ENCODE measurements around the gene C1orf174. TPM values are rescaled to one million over a fixed set of nuclear protein-coding genes. Genes with fewer than 3 reads are reported as not detected.

C1orf174 gene
- total and polyA plus RNA-seq, 11 donors: 7.9 to 16.4 (median 11.3) TPM

DNA sequence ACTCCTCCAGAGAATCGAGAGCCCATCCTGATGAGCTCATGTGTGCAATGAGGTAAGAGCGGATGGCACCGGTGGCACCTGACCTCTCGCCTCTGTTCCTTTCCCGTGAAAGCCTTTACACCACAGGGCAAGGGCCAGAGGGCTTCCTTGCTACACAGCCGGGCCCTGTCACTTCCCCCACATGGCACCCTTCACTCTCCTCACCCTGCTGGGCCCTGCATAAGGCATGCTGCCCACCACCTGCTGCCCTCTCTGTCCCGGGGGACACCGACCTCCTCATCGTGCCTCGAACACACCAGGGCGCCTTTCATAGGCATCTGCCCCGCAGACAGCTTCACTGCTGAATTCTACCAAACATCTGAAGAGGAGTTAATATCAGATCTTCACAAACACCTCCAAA lies 45.1 kb upstream of the C1orf174 start:
- 74 to 81% (median 74%) methylated on average over 11 to 12 of the region's 12 CpGs for whole genome bisulfite sequencing, 4 donors
- H3K27ac ChIP-seq: no peak overlapping the region
- H3K36me3 ChIP-seq: no peaks in the 10 kb centered on the region
- H3K27me3 ChIP-seq: peaks cover 0 to 59% (median 9%) of the 10 kb centered on the region in 9 donors
- no peak for ATAC-seq
- peaks cover 0 to 5% (median 0%) of the 10 kb centered on the region in 12 donors for H3K9me3 ChIP-seq
- no peak overlapping the region for H3K4me3 ChIP-seq
- no peaks in the 10 kb centered on the region for H3K4me1 ChIP-seq
- no peak for TF ChIP-seq CTCF (IDR thresholded peaks at IDR 0.05)
- no peak for TF ChIP-seq POLR2A (IDR thresholded peaks at IDR 0.05)
- intact Hi-C loops (cut with DNase I): no loop called here
- no peak for DNase-seq

- no peak overlapping the region for H3K4me3 ChIP-seq
- no peaks in the 10 kb centered on the region for H3K4me1 ChIP-seq
- 55 to 62% (median 60%) methylated on average over 13 of the region's 13 CpGs for WGBS, 4 donors
- ATAC-seq (no peak), DNase-seq (no peak)
- peaks cover 0 to 5% (median 0%) of the 10 kb centered on the region in 12 donors for H3K9me3 ChIP-seq
- intact Hi-C loops (cut with DNase I): no loop called here
- no peak overlapping the region for H3K27ac ChIP-seq
- H3K36me3 ChIP-seq: no peaks in the 10 kb centered on the region
- TF ChIP-seq CTCF (IDR thresholded peaks at IDR 0.05) (no peak), POLR2A (IDR thresholded peaks at IDR 0.05) (no peak)
- peaks cover 0 to 59% (median 9%) of the 10 kb centered on the region in 9 donors for H3K27me3 ChIP-seq
Observed at GRCh38 chr1:3944578-3945125, 44.6 kb upstream of the C1orf174 start.

GRCh38 chr1:3943806-3944577 lies 43.9 kb upstream of the C1orf174 start:
- Histone ChIP-seq H3K27me3 (peaks cover 0 to 55% (median 9%) of the 10 kb centered on the region in 9 donors), H3K36me3 (no peaks in the 10 kb centered on the region), H3K4me1 (no peaks in the 10 kb centered on the region), H3K27ac (no peak overlapping the region), H3K9me3 (peaks cover 0 to 2% (median 0%) of the 10 kb centered on the region in 12 donors), H3K4me3 (no peak overlapping the region)
- no peak for ATAC-seq
- TF ChIP-seq CTCF (IDR thresholded peaks at IDR 0.05) (no peak), POLR2A (IDR thresholded peaks at IDR 0.05) (no peak)
- intact Hi-C loops (cut with DNase I): no loop called here
- no peak for DNase-seq
- WGBS, 4 donors: 74 to 83% (median 79%) methylated on average over 29 of the region's 29 CpGs

- 77 to 90% (median 83%) methylated on average over 8 to 11 of the region's 11 CpGs for WGBS, 4 donors
- TF ChIP-seq CTCF (IDR thresholded peaks at IDR 0.05): no peak
- H3K27ac ChIP-seq: no peak overlapping the region
- no peak overlapping the region for H3K4me3 ChIP-seq
- H3K36me3 ChIP-seq: no peaks in the 10 kb centered on the region
- H3K27me3 ChIP-seq: peaks cover 0 to 50% (median 9%) of the 10 kb centered on the region in 9 donors
- H3K9me3 ChIP-seq: no peaks in the 10 kb centered on the region
- H3K4me1 ChIP-seq: no peaks in the 10 kb centered on the region
- ATAC-seq (no peak), DNase-seq (no peak)
- intact Hi-C loops (cut with DNase I): no loop called here
Observed at GRCh38 chr1:3943123-3943431, 43.0 kb upstream of the C1orf174 start.

Measured in heart left ventricle (tissue), 16 donors.